Endothelial cell (in vitro differentiated cells): ENCODE data around the gene IVL. TPM values are rescaled to one million over a fixed set of nuclear protein-coding genes. Genes with fewer than 3 reads are reported as not detected.

ENCODE experiments used
- DNase-seq: peaks from one replicate; pipeline ENCODE4 v3.0.0; 2021; ENCODE audit warnings: low spot score
- H3K27ac Mint-ChIP-seq: one replicate; pipeline ENCODE4 v1.8.0; 2021; ENCODE audit warnings: mixed read lengths, inconsistent platforms; ENCODE audit not compliant: unreplicated experiment
- H3K27me3 Mint-ChIP-seq: one replicate; pipeline ENCODE4 v1.8.0; 2021; ENCODE audit warnings: mild to moderate bottlenecking, moderate library complexity, mixed read lengths, inconsistent platforms; ENCODE audit not compliant: unreplicated experiment
- H3K36me3 Mint-ChIP-seq: one replicate; pipeline ENCODE4 v1.8.0; 2021; ENCODE audit warnings: mild to moderate bottlenecking, low read depth, mixed read lengths, inconsistent platforms; ENCODE audit not compliant: unreplicated experiment
- H3K4me1 Mint-ChIP-seq: one replicate; pipeline ENCODE4 v1.8.0; 2021; ENCODE audit warnings: mild to moderate bottlenecking, mixed read lengths, inconsistent platforms; ENCODE audit not compliant: unreplicated experiment
- H3K4me3 Mint-ChIP-seq: one replicate; pipeline ENCODE4 v1.8.0; 2021; ENCODE audit warnings: mild to moderate bottlenecking, mixed read lengths, inconsistent platforms; ENCODE audit not compliant: unreplicated experiment
- H3K9me3 Mint-ChIP-seq: one replicate; pipeline ENCODE4 v1.8.0; 2021; ENCODE audit warnings: mixed read lengths, inconsistent platforms; ENCODE audit not compliant: unreplicated experiment
- total RNA-seq: library from RNA; stranded (reverse); fragmentation: NEBNext Ultra II Directional; extraction: Animal tissue kit (Norgen Biotek cat#: 25700); gene quantifications from one replicate; pipeline ENCODE4 v1.2.1, GENCODE V29; 2021; ENCODE audit not compliant: unreplicated experiment
- TF ChIP-seq, protein P1 (sequence below): fragments of 200-600 bp; sonication (generic); IDR thresholded peaks from one replicate; pipeline ENCODE4 v1.5.0; 2021; ENCODE audit warnings: antibody characterized with exemption; ENCODE audit not compliant: unreplicated experiment

Gene IVL
- total RNA-seq, 1 donor from 2014 or later = not detected

DNA sequence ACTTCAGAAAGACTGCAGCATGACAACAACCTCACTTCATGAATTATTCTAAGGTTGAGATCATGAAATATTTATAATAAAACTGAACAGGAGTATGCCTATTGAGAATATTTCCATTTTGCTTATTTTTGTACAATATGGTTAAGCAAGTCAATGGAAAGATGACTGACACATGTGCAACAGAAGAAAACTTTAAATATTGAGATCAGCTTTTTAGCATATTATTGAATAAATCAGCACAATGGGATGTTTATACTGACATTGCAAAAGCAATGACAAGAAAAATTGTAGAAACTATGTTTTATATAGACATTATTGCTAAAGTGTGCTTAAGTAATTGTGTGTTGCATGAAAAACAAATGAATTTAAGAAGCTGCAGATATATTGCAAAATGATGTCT, 43.9 kb upstream of the IVL start:
- H3K27me3 Mint-ChIP-seq = no peaks in the 10 kb centered on the region

DNA sequence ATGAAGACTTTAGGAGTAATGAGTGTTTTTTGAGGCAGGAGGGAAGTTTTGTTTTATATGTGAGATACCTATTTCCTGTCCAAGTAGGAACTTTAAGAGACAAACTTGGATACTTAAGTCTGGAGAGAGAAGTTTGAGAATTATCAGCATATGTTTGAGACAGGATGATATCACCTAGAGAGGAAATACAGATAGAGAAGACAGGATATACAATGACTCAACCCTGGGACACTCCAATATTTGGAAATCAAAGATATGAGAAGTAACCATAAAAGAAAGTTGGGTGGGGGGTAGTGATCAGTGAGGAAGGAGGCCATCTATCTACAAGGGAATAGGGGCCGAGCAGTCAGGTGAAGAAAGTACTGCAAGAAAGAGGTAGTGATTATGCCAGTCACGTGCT, 42.0 kb upstream of the IVL start:
- no peaks in the 10 kb centered on the region for H3K4me1 Mint-ChIP-seq
- H3K9me3 Mint-ChIP-seq = no peaks in the 10 kb centered on the region
- DNase-seq = no peak
- H3K4me3 Mint-ChIP-seq = no peak overlapping the region
- H3K36me3 Mint-ChIP-seq = no peaks in the 10 kb centered on the region
- TF ChIP-seq, protein P1, sequence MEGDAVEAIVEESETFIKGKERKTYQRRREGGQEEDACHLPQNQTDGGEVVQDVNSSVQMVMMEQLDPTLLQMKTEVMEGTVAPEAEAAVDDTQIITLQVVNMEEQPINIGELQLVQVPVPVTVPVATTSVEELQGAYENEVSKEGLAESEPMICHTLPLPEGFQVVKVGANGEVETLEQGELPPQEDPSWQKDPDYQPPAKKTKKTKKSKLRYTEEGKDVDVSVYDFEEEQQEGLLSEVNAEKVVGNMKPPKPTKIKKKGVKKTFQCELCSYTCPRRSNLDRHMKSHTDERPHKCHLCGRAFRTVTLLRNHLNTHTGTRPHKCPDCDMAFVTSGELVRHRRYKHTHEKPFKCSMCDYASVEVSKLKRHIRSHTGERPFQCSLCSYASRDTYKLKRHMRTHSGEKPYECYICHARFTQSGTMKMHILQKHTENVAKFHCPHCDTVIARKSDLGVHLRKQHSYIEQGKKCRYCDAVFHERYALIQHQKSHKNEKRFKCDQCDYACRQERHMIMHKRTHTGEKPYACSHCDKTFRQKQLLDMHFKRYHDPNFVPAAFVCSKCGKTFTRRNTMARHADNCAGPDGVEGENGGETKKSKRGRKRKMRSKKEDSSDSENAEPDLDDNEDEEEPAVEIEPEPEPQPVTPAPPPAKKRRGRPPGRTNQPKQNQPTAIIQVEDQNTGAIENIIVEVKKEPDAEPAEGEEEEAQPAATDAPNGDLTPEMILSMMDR = no peak
- no peak overlapping the region for H3K27ac Mint-ChIP-seq
- H3K27me3 Mint-ChIP-seq = no peaks in the 10 kb centered on the region

More for the DNA sequence above, 43.9 kb upstream of the IVL start:
- Mint-ChIP-seq H3K36me3 (no peaks in the 10 kb centered on the region), H3K4me1 (no peaks in the 10 kb centered on the region), H3K9me3 (no peaks in the 10 kb centered on the region), H3K4me3 (no peak overlapping the region), H3K27ac (no peak overlapping the region)
- TF ChIP-seq, protein P1 = no peak
- DNase-seq = no peak

DNA sequence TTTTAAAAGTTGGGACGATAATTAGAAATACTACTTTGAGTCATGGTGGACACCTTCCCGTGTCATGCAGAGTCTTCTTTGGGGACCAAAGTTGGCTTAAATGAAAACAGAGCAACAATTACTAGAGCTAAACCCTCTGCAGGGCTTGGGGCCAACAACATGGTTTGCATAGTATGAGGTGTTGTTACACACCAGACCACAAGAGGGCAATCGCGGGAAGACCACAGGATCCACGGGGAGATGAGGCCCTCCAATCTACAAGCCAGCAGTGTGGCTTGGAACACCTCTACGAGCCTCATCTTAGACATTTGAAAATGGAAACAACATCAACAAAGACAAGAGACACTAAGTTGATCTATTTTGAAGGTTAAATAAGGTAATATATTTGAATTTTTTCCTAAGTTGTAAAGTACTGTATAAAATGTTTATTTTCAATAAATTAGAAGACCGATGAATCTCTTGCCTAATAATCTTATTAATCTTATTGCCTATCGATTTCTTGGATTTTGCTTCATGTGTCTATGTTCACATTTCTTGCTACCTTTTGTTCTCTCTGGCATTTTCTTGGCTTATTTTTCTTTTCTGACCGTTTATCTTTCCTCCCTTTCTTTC, 38.4 kb upstream of the IVL start:
- no peaks in the 10 kb centered on the region for H3K27me3 Mint-ChIP-seq
- no peaks in the 10 kb centered on the region for H3K9me3 Mint-ChIP-seq
- H3K4me1 Mint-ChIP-seq = no peaks in the 10 kb centered on the region
- H3K27ac Mint-ChIP-seq = no peak overlapping the region
- TF ChIP-seq, protein P1 = peak; percentile 83
- DNase-seq = peak; percentile 84
- H3K4me3 Mint-ChIP-seq = no peak overlapping the region
- H3K36me3 Mint-ChIP-seq = no peaks in the 10 kb centered on the region

DNA sequence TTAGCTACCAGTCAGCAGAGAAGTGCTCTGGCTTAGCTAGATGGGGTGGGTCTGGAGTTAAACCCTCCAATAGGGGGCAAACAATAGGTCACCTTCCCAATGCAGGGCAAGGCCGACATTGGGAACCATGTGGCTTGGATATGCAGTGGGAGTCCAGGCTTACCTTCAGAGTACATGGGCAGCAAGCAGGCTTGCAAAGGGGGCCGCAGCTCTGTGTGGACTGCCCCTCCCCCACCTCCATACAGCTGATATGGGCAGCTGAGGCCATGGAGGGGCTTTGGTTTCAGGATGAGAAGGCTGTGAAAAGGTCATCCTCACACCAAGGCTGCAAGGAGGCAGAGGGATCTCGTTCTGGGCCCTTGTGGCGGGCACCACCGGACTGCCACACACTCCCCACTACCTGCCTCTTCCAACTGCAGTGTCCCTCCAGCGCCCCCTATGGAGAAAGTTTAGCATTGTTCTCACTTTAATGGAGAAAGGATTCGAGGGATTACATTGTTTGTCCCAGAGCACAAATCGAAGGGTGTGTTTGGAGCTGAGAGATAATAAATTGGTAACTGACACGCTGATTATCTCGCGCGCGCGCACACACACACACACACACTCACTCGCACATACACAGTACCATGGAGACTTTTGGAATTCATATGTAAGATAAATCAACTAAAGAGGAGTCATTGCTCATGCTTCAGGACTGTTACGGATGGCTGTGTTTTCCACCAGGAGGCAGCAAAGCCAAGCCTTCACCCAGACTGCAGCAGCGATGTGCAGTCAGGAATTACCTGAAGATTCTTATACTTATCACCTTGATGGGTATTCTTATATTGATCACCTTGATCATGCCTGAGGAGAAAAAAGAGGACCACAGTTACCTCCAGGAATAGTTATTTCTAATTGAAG, 37.3 kb upstream of the IVL start:
- H3K27me3 Mint-ChIP-seq = no peaks in the 10 kb centered on the region
- TF ChIP-seq, protein P1 = peak; percentile 68
- H3K4me1 Mint-ChIP-seq = no peaks in the 10 kb centered on the region
- no peak overlapping the region for H3K27ac Mint-ChIP-seq
- peak; percentile 57 for DNase-seq
- no peaks in the 10 kb centered on the region for H3K9me3 Mint-ChIP-seq
- H3K4me3 Mint-ChIP-seq = no peak overlapping the region
- H3K36me3 Mint-ChIP-seq = no peaks in the 10 kb centered on the region

DNA sequence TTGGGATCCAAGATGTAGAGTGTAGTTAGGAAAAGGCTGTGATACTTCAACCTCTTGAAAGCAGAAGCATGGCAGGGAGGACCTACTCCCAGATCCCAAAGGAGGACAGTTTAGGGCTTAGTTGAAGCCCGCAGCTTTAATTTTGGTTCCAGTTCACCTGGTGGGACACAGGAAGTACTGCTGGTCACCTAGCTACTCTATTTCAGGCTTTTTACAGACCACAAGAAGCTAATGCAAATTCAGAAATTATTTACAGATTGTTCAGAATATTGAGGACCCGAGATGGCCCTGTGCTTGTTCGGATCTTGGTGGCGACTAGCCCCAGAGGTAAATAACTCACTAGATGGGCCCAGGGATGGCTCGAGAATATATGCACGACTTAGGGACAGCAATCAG, 36.6 kb upstream of the IVL start:
- no peak overlapping the region for H3K27ac Mint-ChIP-seq
- H3K4me3 Mint-ChIP-seq = no peak overlapping the region
- no peak for DNase-seq
- H3K27me3 Mint-ChIP-seq = no peaks in the 10 kb centered on the region
- H3K36me3 Mint-ChIP-seq = no peaks in the 10 kb centered on the region
- H3K9me3 Mint-ChIP-seq = no peaks in the 10 kb centered on the region
- TF ChIP-seq, protein P1 = no peak
- H3K4me1 Mint-ChIP-seq = no peaks in the 10 kb centered on the region
